ENCODE measurements around the gene GBF1.
A peak's percentile ranks its signal among the peaks of the same experiment; 100 is the strongest.

The GBF1 gene

GRCh38 chr10:102425444-102425843 is 180.1 kb downstream of the GBF1 start:
- H3K4me3 ChIP-seq (ENCODE audit: control insufficient read depth, low read depth, low read length), result no peak overlapping the region
- DNase-seq (ENCODE audit: low read depth), result no peak
- no peak for TF ChIP-seq CTCF (conservative IDR thresholded peaks at IDR 0.05; ENCODE audit: control insufficient read depth, insufficient read depth, low read depth, low read length)

- H3K4me3 ChIP-seq (ENCODE audit: control insufficient read depth, low read depth, low read length), result no peak overlapping the region
These were observed 181.5 kb downstream of the GBF1 start for GRCh38 chr10:102426803-102427287.

GRCh38 chr10:102429468-102429867 is 184.1 kb downstream of the GBF1 start:
- no peak for DNase-seq (ENCODE audit: low read depth)
- TF ChIP-seq CTCF (conservative IDR thresholded peaks at IDR 0.05; ENCODE audit: control insufficient read depth, insufficient read depth, low read depth, low read length), result no peak
- no peak overlapping the region for H3K4me3 ChIP-seq (ENCODE audit: control insufficient read depth, low read depth, low read length)

More at GRCh38 chr10:102426803-102427287, 181.5 kb downstream of the GBF1 start:
- peak; percentile 50 for DNase-seq (ENCODE audit: low read depth)
- no peak for TF ChIP-seq CTCF (conservative IDR thresholded peaks at IDR 0.05; ENCODE audit: control insufficient read depth, insufficient read depth, low read depth, low read length)

- no peak for TF ChIP-seq CTCF (conservative IDR thresholded peaks at IDR 0.05; ENCODE audit: control insufficient read depth, insufficient read depth, low read depth, low read length)
- peak overlapping the region; percentile 92 for H3K4me3 ChIP-seq (ENCODE audit: control insufficient read depth, low read depth, low read length)
- DNase-seq (ENCODE audit: low read depth), result peak; percentile 58
These were observed 186.3 kb downstream of the GBF1 start for GRCh38 chr10:102431452-102432124.
